Ascending aorta (tissue), 2 donors: ENCODE data around the gene ANKS3. TPM values are rescaled to one million over a fixed set of nuclear protein-coding genes. Genes with fewer than 3 reads are reported as not detected.

Experiments used
- DNase-seq, 2 donors: peaks; one replicate each; pipeline ENCODE4 v3.0.0-alpha.2; 2019; ENCODE audit warnings: low spot score in 2 of 2
- H3K27ac ChIP-seq, 2 donors: fragments of 200-600 bp; sonication (generic); one replicate each; pipeline ENCODE4 v1.5.1; 2016 to 2017; ENCODE audit warnings: mild to moderate bottlenecking in 1 of 2
- H3K27me3 ChIP-seq: fragments of 200-600 bp; sonication (generic); one replicate; pipeline ENCODE4 v1.5.1; 2017
- H3K36me3 ChIP-seq, 2 donors: fragments of 200-600 bp; sonication (generic); one replicate each; pipeline ENCODE4 v1.5.1; 2016
- H3K4me1 ChIP-seq, 2 donors: fragments of 200-600 bp; sonication (generic); one replicate each; pipeline ENCODE4 v1.5.1; 2016 to 2017; ENCODE audit warnings: mild to moderate bottlenecking in 1 of 2
- H3K4me3 ChIP-seq, 2 donors: fragments of 200-600 bp; sonication (generic); one replicate each; pipeline ENCODE4 v1.5.1; 2016 to 2017; ENCODE audit warnings: mild to moderate bottlenecking in 1 of 2
- H3K9me3 ChIP-seq, 2 donors: fragments of 200-600 bp; sonication (generic); one replicate each; pipeline ENCODE4 v1.5.1; 2016
- CTCF ChIP-seq, 3 experiments: fragments of 200-600 bp in 2 of 3; fragments of 450-650 bp in 1 of 3; sonication (generic) in 2 of 3; IDR thresholded peaks; one replicate each; pipeline ENCODE4 v1.5.1; 2016 to 2019; ENCODE audit warnings: antibody characterized with exemption in 3 of 3, mild to moderate bottlenecking in 1 of 3, moderate library complexity in 1 of 3
- intact Hi-C: fragments of 100-400 bp; cut with DNase I; formaldehyde crosslinking; loops from one replicate; pipeline ENCODE4 v1.15.1; 2023
- total RNA-seq: library from RNA; depleted of rRNA; stranded (reverse); fragments of >200 nt; gene quantifications from one replicate; pipeline ENCODE4 v1.1.0, GENCODE V29; 2016

The ANKS3 gene
- total RNA-seq, 1 donor from 2014 or later, result 55.9 TPM

- Histone ChIP-seq H3K27me3 (no peaks in the 10 kb centered on the region), H3K27ac (no peak overlapping the region), H3K9me3 (no peaks in the 10 kb centered on the region), H3K36me3 (peaks cover 48 to 66% of the 10 kb centered on the region in 2 donors), H3K4me3 (no peak overlapping the region), H3K4me1 (no peaks in the 10 kb centered on the region)
- intact Hi-C loops, result no loop called here
- TF ChIP-seq CTCF (IDR thresholded peaks at IDR 0.05), result no peak
- DNase-seq, result no peak
These were observed 56.7 kb downstream of the ANKS3 start for GRCh38 chr16:4677390-4677789.

- intact Hi-C loops, result no loop called here
- Histone ChIP-seq H3K4me3 (no peak overlapping the region), H3K9me3 (no peaks in the 10 kb centered on the region), H3K27me3 (no peaks in the 10 kb centered on the region), H3K27ac (no peak overlapping the region), H3K4me1 (no peaks in the 10 kb centered on the region), H3K36me3 (peaks cover 44 to 65% of the 10 kb centered on the region in 2 donors)
- no peak for DNase-seq
- no peak for TF ChIP-seq CTCF (IDR thresholded peaks at IDR 0.05)
These were observed 57.2 kb downstream of the ANKS3 start for GRCh38 chr16:4676831-4677230.

GRCh38 chr16:4675864-4676786 is 57.9 kb downstream of the ANKS3 start:
- no peak for TF ChIP-seq CTCF (IDR thresholded peaks at IDR 0.05)
- peaks cover 43 to 65% of the 10 kb centered on the region in 2 donors for H3K36me3 ChIP-seq
- DNase-seq, result no peak

DNA sequence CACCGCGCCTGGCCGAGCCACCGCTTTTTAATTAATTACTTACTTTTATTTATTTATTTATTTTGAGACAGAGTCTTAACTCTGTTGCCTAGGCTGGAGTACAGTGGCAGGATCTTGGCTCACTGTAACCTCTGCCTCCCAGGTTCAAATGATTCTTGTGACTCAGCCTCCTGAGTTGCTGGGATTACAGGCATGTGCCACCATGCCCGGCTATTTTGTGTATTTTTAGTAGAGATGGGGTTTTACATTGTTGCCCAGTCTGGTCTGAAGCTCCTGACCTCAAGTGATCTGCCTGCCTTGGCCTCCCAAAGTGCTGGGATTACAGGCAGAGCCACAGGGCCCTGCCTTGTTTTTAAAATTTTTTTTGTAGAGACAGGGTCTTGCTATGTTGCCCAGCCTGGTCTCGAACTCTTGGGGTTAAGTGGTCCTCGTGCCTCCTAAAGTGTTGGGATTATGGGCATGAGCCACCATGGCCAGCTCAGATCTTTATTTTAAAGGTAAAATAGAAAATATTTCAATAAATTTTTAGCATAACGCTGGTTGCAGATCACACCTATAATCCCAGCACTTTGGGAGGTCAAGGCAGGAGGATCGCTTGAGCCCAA is 59.0 kb downstream of the ANKS3 start:
- Histone ChIP-seq H3K27me3 (no peaks in the 10 kb centered on the region), H3K4me3 (no peak overlapping the region), H3K9me3 (no peaks in the 10 kb centered on the region), H3K27ac (no peak overlapping the region), H3K4me1 (no peaks in the 10 kb centered on the region), H3K36me3 (peaks cover 42 to 69% of the 10 kb centered on the region in 2 donors)
- intact Hi-C loops, result no loop called here
- TF ChIP-seq CTCF (IDR thresholded peaks at IDR 0.05), result no peak
- no peak for DNase-seq

More at GRCh38 chr16:4675864-4676786, 57.9 kb downstream of the ANKS3 start:
- no peak overlapping the region for H3K27ac ChIP-seq
- H3K4me1 ChIP-seq, result no peaks in the 10 kb centered on the region
- intact Hi-C loops, result no loop called here
- no peaks in the 10 kb centered on the region for H3K27me3 ChIP-seq
- H3K9me3 ChIP-seq, result no peaks in the 10 kb centered on the region
- no peak overlapping the region for H3K4me3 ChIP-seq

DNA sequence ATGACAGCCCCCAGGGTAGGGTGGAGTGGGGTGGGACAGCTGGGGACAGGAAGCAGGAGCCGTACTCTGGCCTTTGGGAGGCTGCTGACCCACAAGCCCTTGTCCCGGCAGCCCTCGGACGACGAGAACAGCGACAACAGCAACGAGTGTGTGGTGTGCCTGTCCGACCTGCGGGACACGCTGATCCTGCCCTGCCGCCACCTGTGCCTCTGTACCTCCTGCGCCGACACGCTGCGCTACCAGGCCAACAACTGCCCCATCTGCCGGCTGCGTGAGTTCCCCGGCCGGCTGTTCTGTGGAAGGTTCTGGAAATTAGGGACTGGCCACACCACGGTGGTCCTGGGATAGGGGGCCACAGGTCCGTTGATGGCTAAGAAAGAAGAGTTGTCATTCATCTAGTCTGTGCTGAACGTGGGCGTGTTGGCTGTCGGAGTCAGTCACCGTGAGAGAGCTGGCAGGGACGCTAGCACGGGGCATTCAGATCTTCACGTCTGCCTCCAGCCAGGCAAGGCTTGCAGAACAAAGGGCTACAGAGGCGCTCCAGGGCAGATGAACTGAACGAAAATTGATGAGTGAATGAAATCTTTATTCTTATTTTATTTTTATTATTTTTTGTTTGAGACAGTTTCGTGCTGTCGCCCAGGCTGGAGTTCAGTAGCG is 60.6 kb downstream of the ANKS3 start:
- no peaks in the 10 kb centered on the region for H3K4me1 ChIP-seq
- H3K36me3 ChIP-seq, result peaks cover 51 to 74% of the 10 kb centered on the region in 2 donors
- H3K4me3 ChIP-seq, result no peak overlapping the region
- no peak overlapping the region for H3K27ac ChIP-seq
- no peaks in the 10 kb centered on the region for H3K9me3 ChIP-seq
- H3K27me3 ChIP-seq, result no peaks in the 10 kb centered on the region
- no peak for TF ChIP-seq CTCF (IDR thresholded peaks at IDR 0.05)
- intact Hi-C loops, result no loop called here
- DNase-seq, result no peak
